ENCODE results near the gene CNPPD1. TPM values are rescaled to one million over a fixed set of nuclear protein-coding genes. Genes with fewer than 3 reads are reported as not detected.

CNPPD1 gene
- total and polyA plus RNA-seq, 11 donors: 37.3 to 118 (median 57.2) TPM

- peaks cover 7 to 54% (median 34%) of the 10 kb centered on the region in 12 donors for H3K4me1 ChIP-seq
- intact Hi-C loops (cut with DNase I): loop anchor here in 9 of 10 donors (5.0 to 10.0 kb wide), 8 partner anchors 32 to 890 kb away; partner anchors contain the start of genes ABCB6 (in 3 of the 9), DNAJB2 (in 3 of the 9), DNPEP (in 3 of the 9) and ZFAND2B (in 3 of the 9)
- no peaks in the 10 kb centered on the region for H3K9me3 ChIP-seq
- H3K36me3 ChIP-seq: peaks cover 0 to 49% (median 40%) of the 10 kb centered on the region in 9 donors
- no peak for ATAC-seq
- no peak for TF ChIP-seq POLR2A (IDR thresholded peaks at IDR 0.05)
- TF ChIP-seq, protein P1, sequence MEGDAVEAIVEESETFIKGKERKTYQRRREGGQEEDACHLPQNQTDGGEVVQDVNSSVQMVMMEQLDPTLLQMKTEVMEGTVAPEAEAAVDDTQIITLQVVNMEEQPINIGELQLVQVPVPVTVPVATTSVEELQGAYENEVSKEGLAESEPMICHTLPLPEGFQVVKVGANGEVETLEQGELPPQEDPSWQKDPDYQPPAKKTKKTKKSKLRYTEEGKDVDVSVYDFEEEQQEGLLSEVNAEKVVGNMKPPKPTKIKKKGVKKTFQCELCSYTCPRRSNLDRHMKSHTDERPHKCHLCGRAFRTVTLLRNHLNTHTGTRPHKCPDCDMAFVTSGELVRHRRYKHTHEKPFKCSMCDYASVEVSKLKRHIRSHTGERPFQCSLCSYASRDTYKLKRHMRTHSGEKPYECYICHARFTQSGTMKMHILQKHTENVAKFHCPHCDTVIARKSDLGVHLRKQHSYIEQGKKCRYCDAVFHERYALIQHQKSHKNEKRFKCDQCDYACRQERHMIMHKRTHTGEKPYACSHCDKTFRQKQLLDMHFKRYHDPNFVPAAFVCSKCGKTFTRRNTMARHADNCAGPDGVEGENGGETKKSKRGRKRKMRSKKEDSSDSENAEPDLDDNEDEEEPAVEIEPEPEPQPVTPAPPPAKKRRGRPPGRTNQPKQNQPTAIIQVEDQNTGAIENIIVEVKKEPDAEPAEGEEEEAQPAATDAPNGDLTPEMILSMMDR (IDR thresholded peaks at IDR 0.05): no peak
- DNase-seq: no peak
- H3K4me3 ChIP-seq: no peak overlapping the region
- H3K27me3 ChIP-seq: no peaks in the 10 kb centered on the region
- no peak overlapping the region for H3K27ac ChIP-seq
- 73 to 88% (median 79%) methylated on average over 7 of the region's 7 CpGs for WGBS, 4 donors
These were observed 1.9 kb downstream of the CNPPD1 start for GRCh38 chr2:219174801-219175200.

DNA sequence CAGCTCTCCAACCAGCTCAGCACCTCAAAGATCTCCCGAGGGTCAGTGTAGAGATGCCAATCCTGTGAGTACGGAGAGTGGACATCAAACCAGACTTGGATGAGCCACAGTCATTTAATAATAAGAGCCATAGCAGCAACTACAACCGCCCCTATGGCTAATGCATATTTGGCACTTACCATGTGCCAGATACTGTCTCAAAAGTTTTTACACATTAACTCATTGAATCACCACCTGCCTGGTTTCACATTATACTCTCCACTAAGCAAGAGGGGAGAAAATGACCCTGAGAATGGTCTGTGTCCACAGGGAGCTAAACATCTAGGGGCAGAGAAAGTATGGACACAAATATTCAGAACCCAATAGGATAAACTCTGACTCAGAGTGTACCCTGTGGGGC is 2.6 kb downstream of the CNPPD1 start:
- WGBS, 4 donors: 92 to 100% (median 96%) methylated on average over 3 of the region's 3 CpGs

GRCh38 chr2:219173176-219173575 is 3.5 kb downstream of the CNPPD1 start:
- WGBS, 4 donors: 81 to 89% (median 86%) methylated on average over 6 of the region's 6 CpGs
- DNase-seq: no peak
- intact Hi-C loops (cut with DNase I): loop anchor here in 6 of 10 donors (5.0 to 10.0 kb wide), 4 partner anchors 34 to 888 kb away; partner anchors contain the start of genes DNPEP (in 3 of the 6), ZFAND2B (in 3 of the 6), ANKZF1 (in 1 of the 6) and ATG9A (in 1 of the 6)
- H3K27ac ChIP-seq: peak overlapping the region in 1 of 12 donors; percentile 4
- peaks cover 0 to 41% (median 22%) of the 10 kb centered on the region in 12 donors for H3K4me1 ChIP-seq
- H3K27me3 ChIP-seq: no peaks in the 10 kb centered on the region
- no peak for TF ChIP-seq POLR2A (IDR thresholded peaks at IDR 0.05)
- TF ChIP-seq, protein P1 (IDR thresholded peaks at IDR 0.05): no peak
- peaks cover 0 to 43% (median 37%) of the 10 kb centered on the region in 9 donors for H3K36me3 ChIP-seq
- no peak for ATAC-seq
- no peaks in the 10 kb centered on the region for H3K9me3 ChIP-seq
- no peak overlapping the region for H3K4me3 ChIP-seq

More for the DNA sequence above, 2.6 kb downstream of the CNPPD1 start:
- ATAC-seq (no peak), DNase-seq (no peak)
- TF ChIP-seq POLR2A (IDR thresholded peaks at IDR 0.05): no peak
- TF ChIP-seq, protein P1 (IDR thresholded peaks at IDR 0.05): no peak
- H3K4me1 ChIP-seq: peaks cover 4 to 48% (median 28%) of the 10 kb centered on the region in 12 donors
- no peak overlapping the region for H3K27ac ChIP-seq
- H3K27me3 ChIP-seq: no peaks in the 10 kb centered on the region
- H3K36me3 ChIP-seq: peaks cover 0 to 43% (median 37%) of the 10 kb centered on the region in 9 donors
- no peaks in the 10 kb centered on the region for H3K9me3 ChIP-seq
- H3K4me3 ChIP-seq: no peak overlapping the region
- intact Hi-C loops (cut with DNase I): loop anchor here in 6 of 10 donors (5.0 to 10.0 kb wide), 4 partner anchors 33 to 889 kb away; partner anchors contain the start of genes DNPEP (in 3 of the 6), ZFAND2B (in 3 of the 6), ANKZF1 (in 1 of the 6) and ATG9A (in 1 of the 6)

All from heart left ventricle (tissue), 16 donors.